ENCODE results near the gene PIP4K2C. TPM values are rescaled to one million over a fixed set of nuclear protein-coding genes. Genes with fewer than 3 reads are reported as not detected.

The PIP4K2C gene
- total RNA-seq, 1 donor from 2014 or later = 17.3 TPM

GRCh38 chr12:57624441-57625220 lies 33.6 kb downstream of the PIP4K2C start:
- peak overlapping the region; percentile 44 for H3K4me3 Mint-ChIP-seq
- no peak for DNase-seq (ENCODE audit: low read depth, low spot score)
- no peak for TF ChIP-seq CTCF (conservative IDR thresholded peaks at IDR 0.05)
- no peak overlapping the region for H3K27ac Mint-ChIP-seq (ENCODE audit: unreplicated experiment)
- H3K27me3 Mint-ChIP-seq (ENCODE audit: low read depth) = peaks cover 66% of the 10 kb centered on the region
- peaks cover 20% of the 10 kb centered on the region for H3K4me1 Mint-ChIP-seq
- H3K9me3 Mint-ChIP-seq = no peaks in the 10 kb centered on the region
- peaks cover 7% of the 10 kb centered on the region for H3K36me3 Mint-ChIP-seq (ENCODE audit: low read depth)

GRCh38 chr12:57625261-57626032 lies 34.5 kb downstream of the PIP4K2C start:
- Mint-ChIP-seq H3K9me3 (no peaks in the 10 kb centered on the region), H3K27ac (ENCODE audit: unreplicated experiment) (no peak overlapping the region), H3K36me3 (ENCODE audit: low read depth) (peaks cover 7% of the 10 kb centered on the region), H3K4me1 (peaks cover 24% of the 10 kb centered on the region), H3K4me3 (no peak overlapping the region), H3K27me3 (ENCODE audit: low read depth) (peaks cover 64% of the 10 kb centered on the region)
- DNase-seq (ENCODE audit: low read depth, low spot score) = no peak
- TF ChIP-seq CTCF (conservative IDR thresholded peaks at IDR 0.05) = no peak

GRCh38 chr12:57626111-57626920 lies 35.3 kb downstream of the PIP4K2C start:
- no peak overlapping the region for H3K4me3 Mint-ChIP-seq
- H3K4me1 Mint-ChIP-seq = peaks cover 24% of the 10 kb centered on the region
- no peak for DNase-seq (ENCODE audit: low read depth, low spot score)
- no peaks in the 10 kb centered on the region for H3K9me3 Mint-ChIP-seq
- peaks cover 7% of the 10 kb centered on the region for H3K36me3 Mint-ChIP-seq (ENCODE audit: low read depth)
- H3K27ac Mint-ChIP-seq (ENCODE audit: unreplicated experiment) = no peak overlapping the region
- peaks cover 64% of the 10 kb centered on the region for H3K27me3 Mint-ChIP-seq (ENCODE audit: low read depth)
- no peak for TF ChIP-seq CTCF (conservative IDR thresholded peaks at IDR 0.05)

- Mint-ChIP-seq H3K4me3 (no peak overlapping the region), H3K27me3 (ENCODE audit: low read depth) (peaks cover 63% of the 10 kb centered on the region), H3K4me1 (peaks cover 23% of the 10 kb centered on the region)
Observed at GRCh38 chr12:57626921-57627445, 36.0 kb downstream of the PIP4K2C start.

More at GRCh38 chr12:57626921-57627445, 36.0 kb downstream of the PIP4K2C start:
- H3K27ac Mint-ChIP-seq (ENCODE audit: unreplicated experiment) = no peak overlapping the region
- no peaks in the 10 kb centered on the region for H3K9me3 Mint-ChIP-seq
- DNase-seq (ENCODE audit: low read depth, low spot score) = no peak
- H3K36me3 Mint-ChIP-seq (ENCODE audit: low read depth) = peaks cover 5% of the 10 kb centered on the region
- no peak for TF ChIP-seq CTCF (conservative IDR thresholded peaks at IDR 0.05)

All from neural crest cell (in vitro differentiated cells).